SU-DHL-6 (cell line): Measurements from ENCODE around the gene INPP5E.

Experiments used
- CTCF ChIP-seq: fragments of 200-600 bp; sonication (generic); IDR thresholded peaks from one replicate; pipeline ENCODE4 v1.5.1; 2017; ENCODE audit warnings: antibody characterized with exemption, mild to moderate bottlenecking, low read length, moderate library complexity; ENCODE audit not compliant: insufficient read depth, poor library complexity, severe bottlenecking
- EZH2phosphoT487 ChIP-seq: fragments of 200-600 bp; sonication (generic), shearing (Covaris generic); conservative IDR thresholded peaks from 2 replicates; pipeline ENCODE4 v1.6.1; 2018; ENCODE audit warnings: mild to moderate bottlenecking, antibody characterized with exemption, low read length, moderate library complexity, mixed read lengths

- TF ChIP-seq CTCF (no peak), EZH2phosphoT487 (no peak)
Measured at GRCh38 chr9:136460772-136461325, 21.2 kb upstream of the INPP5E start.
